GM19397 (cell line): Measurements from ENCODE around the gene UHRF2.
"Not testable (repeated sequence)": the region's sequence is repeated elsewhere in the genome, so short reads cannot be mapped to it uniquely, and the experiment has no call there.

Source experiments
- ATAC-seq: cut with Tn5 transposase; IDR thresholded peaks from one replicate; pipeline ENCODE4 v1.9.1; 2021; ENCODE audit warnings: mild to moderate bottlenecking, moderate library complexity; ENCODE audit not compliant: unreplicated experiment

Gene UHRF2

DNA sequence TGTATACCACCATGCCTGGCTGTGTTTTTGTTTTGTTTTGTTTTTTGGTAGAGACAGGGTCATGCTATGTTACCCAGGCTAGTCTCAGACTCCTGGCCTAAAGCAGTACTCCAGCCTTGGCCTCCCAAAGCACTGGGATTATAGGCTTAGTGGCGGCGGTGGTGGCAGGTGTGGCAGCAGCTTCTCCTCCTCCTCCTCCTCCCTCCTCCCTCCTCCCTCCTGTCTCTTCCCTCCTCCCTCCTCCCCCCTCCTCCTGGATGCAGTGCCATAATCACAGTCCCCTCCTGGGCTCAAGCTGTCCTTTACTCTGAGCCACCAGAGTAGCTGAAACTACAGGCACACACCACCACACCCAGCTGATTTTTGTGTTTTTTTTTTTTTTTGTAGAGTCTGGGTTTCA is 71.2 kb downstream of the UHRF2 start:
- no peak for ATAC-seq

DNA sequence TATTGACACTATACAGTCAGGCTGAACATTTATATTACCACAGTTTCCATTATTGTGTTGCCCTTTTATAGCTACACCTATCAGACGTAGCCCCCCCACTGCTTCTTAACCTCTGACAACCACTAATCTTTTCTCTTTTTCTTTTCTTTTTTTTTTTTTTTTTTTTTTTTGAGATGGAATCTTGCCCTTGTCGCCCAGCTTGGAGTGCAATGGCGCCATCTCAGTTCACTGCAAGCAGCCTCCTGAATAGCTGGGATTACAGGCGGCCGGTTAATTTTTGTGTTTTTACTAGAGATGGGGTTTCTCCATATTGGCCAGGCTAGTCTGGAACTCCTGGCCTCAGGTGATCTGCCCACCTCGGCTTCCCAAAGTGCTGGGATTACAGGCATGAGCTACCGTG is 75.4 kb downstream of the UHRF2 start:
- ATAC-seq = no peak

DNA sequence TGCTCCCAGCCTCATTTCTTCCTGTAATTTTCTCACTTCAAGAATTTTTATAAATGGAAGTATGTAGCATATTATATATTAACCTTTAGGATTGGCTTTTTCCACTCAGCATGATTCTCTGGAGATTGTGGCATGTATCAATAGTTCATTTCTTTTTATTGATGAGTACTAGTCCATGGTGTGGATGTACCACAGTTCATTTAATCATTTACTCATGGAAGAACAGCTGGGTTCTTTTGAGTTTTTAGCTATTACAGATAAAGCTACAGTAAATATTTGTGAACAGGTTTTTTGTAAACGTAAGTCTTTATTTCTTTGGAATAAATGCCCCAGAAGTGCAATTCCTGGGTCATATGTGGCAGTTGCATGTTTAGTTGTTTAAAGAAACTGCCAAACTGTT is 76.1 kb downstream of the UHRF2 start:
- ATAC-seq = no peak

- ATAC-seq = no peak
These were observed 77.9 kb downstream of the UHRF2 start for GRCh38 chr9:6490863-6491262.

- ATAC-seq = no peak
These were observed 82.5 kb downstream of the UHRF2 start for GRCh38 chr9:6495466-6495865.

- ATAC-seq = no peak
These were observed 86.0 kb downstream of the UHRF2 start for GRCh38 chr9:6498982-6499381.

DNA sequence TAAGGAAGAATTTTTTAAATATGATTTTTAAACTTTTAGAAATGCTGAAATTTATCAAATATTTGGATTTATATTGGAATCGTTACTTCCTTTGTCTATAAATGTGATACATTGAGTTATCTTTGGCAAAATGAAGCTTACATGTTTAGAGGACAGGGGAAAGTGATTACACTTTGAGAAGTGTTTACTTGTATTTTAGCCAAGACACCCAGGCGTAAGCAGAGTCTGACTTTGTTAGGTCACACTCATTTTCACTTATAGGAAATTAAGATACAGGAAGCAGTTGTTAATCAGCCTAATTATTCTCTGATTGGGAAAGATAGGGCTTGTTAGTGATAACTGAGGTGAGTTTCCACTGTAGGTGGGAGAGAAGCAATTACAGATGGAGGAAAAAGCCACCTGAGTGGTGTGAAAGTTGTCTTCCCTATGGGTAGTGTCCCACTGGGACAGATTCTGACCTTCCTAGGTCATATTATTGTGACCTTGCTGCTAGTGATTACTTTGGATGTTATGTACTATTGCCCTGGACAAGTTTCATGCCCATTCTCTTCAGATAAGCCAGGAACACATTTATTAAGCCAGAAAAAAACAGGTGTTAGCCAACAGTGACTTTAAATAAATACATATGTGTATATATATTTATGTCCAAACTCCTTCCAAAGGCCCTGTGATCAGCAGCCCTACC is 88.7 kb downstream of the UHRF2 start:
- no peak for ATAC-seq

- ATAC-seq = no peak
These were observed 89.4 kb downstream of the UHRF2 start for GRCh38 chr9:6502399-6502798.

GRCh38 chr9:6506571-6506970 is 93.6 kb downstream of the UHRF2 start:
- no peak for ATAC-seq

DNA sequence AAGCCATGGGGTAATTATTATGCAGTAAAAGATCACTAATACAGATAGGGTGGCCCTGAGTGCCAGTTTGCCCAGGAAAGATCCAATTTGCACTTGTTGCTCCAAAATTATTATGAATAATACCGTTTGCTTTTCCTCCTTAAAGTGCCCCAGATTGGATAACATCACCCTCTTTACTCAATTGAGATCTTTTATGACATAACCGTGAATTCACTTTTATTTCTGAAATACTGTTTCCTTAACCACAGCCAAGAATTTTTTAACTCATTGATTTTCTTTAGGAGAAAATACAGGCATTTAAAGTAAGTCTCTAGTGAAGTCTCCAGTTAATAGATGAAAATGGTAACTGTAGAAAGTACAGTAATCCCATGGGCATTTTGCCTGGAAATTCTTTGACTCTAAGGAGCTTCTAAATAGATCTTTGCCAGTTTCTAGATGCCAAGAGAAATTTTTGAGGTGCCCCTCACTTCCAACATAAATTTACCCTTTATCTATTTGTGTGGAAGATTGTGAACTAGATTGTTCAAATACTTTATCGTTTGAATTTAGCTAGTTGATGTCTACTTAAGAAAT is 99.2 kb downstream of the UHRF2 start:
- ATAC-seq = no peak

- no peak for ATAC-seq
These were observed 109.3 kb downstream of the UHRF2 start for GRCh38 chr9:6522263-6522662.

- no peak for ATAC-seq
These were observed 112.5 kb downstream of the UHRF2 start for GRCh38 chr9:6525326-6526045.

- no peak for ATAC-seq
These were observed 122.6 kb downstream of the UHRF2 start for GRCh38 chr9:6535594-6535993.

GRCh38 chr9:6538666-6539071 is 125.7 kb downstream of the UHRF2 start:
- ATAC-seq = no peak

- not testable (repeated sequence) for ATAC-seq
These were observed 129.6 kb downstream of the UHRF2 start for GRCh38 chr9:6542617-6543016.

DNA sequence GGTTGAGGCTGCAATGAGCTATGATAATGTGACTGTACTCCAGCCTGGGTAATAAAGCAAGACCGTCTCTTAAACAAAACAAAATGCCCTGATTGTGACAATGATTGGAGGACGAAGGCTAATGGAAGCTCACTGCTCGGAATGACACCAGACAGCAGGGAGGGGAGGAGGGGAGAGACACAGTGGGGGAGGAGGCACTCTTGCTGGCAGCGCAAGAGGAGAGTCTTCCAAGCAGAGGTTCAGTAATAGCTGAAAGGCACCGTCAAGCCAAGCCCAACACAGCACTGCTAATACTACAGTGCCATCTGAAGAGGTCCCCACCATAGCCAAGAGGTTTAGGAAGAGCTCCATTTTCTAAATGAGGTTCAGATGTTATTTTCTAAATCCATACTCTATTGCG is 130.2 kb downstream of the UHRF2 start:
- no peak for ATAC-seq

DNA sequence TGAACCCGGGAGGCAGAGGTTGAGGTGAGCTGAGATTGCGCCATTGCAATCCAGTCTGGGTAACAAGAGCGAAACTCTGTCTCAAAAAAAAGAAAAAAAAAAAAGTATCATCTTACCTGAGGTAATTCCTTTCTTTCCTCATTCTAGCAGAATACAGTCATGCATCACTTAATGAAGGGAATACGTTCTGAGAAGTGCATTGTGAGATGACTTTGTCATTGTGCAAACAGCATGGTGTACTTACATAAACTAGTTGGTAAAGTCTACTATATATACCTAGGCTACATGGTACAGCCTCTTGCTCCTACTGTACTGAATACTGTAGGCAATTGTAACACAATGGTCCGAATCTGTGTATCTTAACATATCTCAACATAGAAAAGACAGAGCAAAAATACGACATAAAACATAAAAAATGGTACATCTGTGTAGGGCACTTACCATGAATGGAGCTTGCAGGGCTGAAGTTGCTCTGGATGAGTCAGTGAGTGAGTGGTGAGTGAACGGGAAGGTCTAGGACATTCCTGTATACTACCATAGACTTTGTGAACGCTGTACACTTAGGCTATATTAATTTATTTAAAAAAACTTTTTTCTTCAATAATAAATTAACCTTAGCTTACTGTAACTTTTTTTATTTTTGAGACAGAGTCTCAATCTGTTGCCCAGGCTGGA is 132.2 kb downstream of the UHRF2 start:
- no peak for ATAC-seq

GRCh38 chr9:6549106-6549800 is 136.3 kb downstream of the UHRF2 start:
- no peak for ATAC-seq

GRCh38 chr9:6551136-6551535 is 138.1 kb downstream of the UHRF2 start:
- no peak for ATAC-seq

DNA sequence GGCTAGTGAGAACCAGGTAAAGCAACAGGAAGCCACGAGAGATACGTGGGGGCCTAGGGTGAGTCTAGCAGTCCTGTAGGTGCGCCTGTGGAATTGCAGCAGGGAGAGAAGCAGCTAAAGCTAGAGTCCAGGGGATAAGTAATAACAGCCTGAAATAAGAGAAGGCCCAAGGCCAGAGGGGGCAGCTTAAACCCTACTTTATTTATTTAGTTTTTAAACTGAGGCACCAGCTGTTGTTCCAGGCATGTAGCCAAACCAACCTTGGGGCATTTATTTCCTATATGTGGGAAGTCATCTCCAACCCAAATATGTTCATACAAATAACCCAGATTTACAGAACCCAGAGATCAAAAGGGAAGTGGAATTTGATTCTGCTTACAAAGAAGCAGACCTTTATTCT is 139.0 kb downstream of the UHRF2 start:
- ATAC-seq = no peak

DNA sequence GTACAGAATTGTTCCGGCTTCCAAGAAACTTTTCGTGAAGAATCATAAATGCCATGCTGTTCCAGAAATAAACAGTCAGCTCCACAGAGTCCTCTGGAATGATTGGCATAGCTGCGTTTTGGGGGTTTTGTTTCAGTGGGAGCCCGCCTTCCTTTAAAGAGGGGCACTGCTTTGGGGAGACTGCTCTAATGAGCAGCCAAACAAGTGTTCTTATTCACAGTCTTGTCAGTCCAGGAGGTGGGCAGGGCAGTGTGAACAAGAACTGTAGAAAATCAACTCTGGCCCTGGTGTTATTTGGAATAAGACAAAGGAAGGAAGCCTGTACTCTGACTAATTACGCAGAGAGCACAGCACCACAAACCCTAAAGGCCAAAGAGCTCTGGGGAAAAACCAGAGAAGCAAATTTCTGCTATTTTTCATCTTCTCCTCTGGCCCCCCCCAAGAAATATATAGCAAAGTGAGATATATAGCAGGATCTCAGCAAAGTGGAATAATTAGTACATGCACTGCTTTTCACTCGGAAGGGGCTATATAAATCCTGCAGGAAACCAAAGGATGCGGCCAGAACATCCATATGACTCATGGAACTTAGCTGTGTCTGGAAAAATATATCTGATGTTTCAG is 139.6 kb downstream of the UHRF2 start:
- no peak for ATAC-seq
